Tongue (tissue), 2 donors: ENCODE measurements around the gene TRPV5. TPM values are rescaled to one million over a fixed set of nuclear protein-coding genes. Genes with fewer than 3 reads are reported as not detected.
A peak's percentile ranks its signal among the peaks of the same experiment; 100 is the strongest.

Experiments
- DNase-seq: peaks from one replicate; pipeline ENCODE4 v3.0.0-alpha.2; 2015
- total RNA-seq: library from RNA; depleted of rRNA; stranded (reverse); fragments of >200 nt; gene quantifications from one replicate; pipeline ENCODE4 v1.2.3, GENCODE V29; 2014

TRPV5 gene
- total RNA-seq, 1 donor from 2014 or later = 0.21 TPM

DNA sequence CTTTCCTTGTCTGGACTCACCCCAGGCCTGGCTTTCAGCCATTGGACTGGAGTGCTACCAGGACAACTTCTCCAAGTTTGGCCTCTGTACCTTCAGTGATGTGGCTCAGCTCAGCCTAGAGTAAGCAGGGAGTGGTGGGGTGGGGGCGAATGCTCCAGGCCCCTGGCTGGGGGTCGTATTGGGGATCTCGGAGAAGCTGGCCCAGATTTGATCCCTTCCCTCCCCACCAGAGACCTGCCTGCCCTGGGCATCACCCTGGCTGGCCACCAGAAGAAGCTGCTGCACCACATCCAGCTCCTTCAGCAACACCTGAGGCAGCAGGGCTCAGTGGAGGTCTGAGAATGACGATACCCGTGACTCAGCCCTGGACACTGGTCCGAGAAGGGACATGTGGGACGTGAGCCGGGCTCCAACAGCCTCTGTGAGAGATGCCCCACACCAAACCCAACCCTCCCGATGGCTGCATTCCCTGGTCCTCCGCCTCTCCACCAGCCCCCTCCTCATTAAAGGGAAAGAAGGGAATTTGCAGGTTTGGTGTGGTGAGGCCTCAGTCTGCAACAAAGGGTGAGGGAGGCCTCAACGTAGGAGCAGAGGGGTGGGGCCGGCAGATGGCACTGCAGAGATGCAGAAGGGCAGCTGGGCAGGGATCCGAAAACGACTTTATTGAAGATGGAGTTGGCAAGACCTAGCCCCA lies 62.8 kb downstream of the TRPV5 start:
- DNase-seq = no peak

GRCh38 chr7:142870147-142870559 lies 63.4 kb downstream of the TRPV5 start:
- no peak for DNase-seq

DNA sequence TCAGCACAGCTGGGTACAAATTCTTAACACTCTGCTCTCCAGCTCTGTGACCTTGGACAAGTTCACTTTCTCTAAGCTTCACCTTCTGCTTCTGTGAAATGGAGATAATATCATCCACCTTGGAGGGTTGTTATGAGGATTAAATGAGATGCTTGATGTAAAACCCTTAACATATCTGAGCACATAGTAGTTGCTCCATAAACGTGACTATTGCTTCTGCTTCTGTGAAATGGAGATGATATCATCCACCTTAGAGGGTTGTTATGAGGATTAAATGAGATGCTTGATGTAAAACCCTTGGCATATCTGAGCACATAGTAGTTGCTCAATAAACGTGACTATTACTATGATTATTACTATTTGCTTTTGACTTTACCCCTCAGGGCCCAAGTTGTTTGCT lies 64.1 kb downstream of the TRPV5 start:
- no peak for DNase-seq

GRCh38 chr7:142868986-142869415 lies 64.5 kb downstream of the TRPV5 start:
- DNase-seq = no peak

- no peak for DNase-seq
These were observed 65.2 kb downstream of the TRPV5 start for GRCh38 chr7:142868188-142868985.

- no peak for DNase-seq
These were observed 66.0 kb downstream of the TRPV5 start for GRCh38 chr7:142867398-142868187.

- no peak for DNase-seq
These were observed 66.5 kb downstream of the TRPV5 start for GRCh38 chr7:142867097-142867378.

DNA sequence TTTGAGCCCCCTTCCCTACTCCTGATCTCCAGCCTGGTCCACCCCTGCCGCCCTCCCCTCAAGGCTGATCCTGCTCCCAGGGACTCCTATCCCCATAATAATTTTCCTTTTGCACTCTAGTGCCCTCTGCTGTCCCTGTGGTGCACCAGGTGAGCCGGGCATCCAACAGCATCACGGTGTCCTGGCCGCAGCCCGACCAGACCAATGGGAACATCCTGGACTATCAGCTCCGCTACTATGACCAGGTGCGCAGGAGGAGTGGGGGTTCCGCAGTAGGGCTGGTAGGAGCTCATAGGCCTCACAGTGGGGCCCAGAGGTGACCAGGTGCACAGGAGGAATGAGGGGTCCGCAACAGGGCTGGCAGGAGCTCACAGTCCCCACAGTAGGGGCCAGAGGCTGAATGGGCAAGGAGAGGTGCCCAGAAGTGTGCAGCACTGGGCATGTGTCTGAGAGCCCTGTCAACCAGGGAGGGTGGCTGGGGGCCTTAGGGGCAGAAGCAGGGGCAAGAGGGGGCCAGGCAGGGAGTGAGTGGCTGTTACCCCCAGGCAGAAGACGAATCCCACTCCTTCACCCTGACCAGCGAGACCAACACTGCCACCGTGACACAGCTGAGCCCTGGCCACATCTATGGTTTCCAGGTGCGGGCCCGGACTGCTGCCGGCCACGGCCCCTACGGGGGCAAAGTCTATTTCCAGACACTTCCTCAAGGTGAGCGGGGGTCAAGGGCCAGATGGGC lies 67.0 kb downstream of the TRPV5 start:
- peak; percentile 38 for DNase-seq

- DNase-seq = no peak
These were observed 67.8 kb downstream of the TRPV5 start for GRCh38 chr7:142865766-142866165.

GRCh38 chr7:142864980-142865747 lies 68.4 kb downstream of the TRPV5 start:
- DNase-seq = peak; percentile 37

- no peak for DNase-seq
These were observed 69.5 kb downstream of the TRPV5 start for GRCh38 chr7:142863891-142864685.

GRCh38 chr7:142862786-142863400 lies 70.7 kb downstream of the TRPV5 start:
- DNase-seq = no peak

GRCh38 chr7:142862351-142862750 lies 71.2 kb downstream of the TRPV5 start:
- no peak for DNase-seq

GRCh38 chr7:142860968-142861367 lies 72.6 kb downstream of the TRPV5 start:
- no peak for DNase-seq

GRCh38 chr7:142859829-142860228 lies 73.7 kb downstream of the TRPV5 start:
- DNase-seq = peak; percentile 23

DNA sequence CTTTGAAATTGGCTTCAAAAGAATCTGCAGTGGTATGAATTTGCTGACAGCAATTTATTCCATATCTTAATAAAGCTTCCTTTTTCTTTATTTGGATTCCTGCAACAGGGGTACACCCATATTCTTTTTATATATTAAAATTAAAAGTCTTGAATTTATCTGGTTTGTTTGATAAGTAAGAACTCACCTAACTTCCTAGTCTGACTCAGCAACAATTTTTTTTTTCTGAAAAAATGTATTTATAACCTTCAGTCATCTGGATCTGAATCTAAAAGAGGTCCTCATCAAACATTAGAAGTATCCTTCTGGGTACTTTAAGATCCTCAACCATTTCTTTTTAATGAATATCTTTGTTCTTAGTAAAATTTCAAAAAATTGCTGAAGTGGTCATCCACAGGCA lies 74.1 kb downstream of the TRPV5 start:
- DNase-seq = no peak
